ENCODE measurements around the gene PGS1.

PGS1 gene

GRCh38 chr17:78364436-78365281 is 13.8 kb upstream of the PGS1 start:
- peak in 1 of 2 donors; percentile 9 for ATAC-seq

GRCh38 chr17:78365561-78366108 is 12.8 kb upstream of the PGS1 start:
- ATAC-seq = no peak

GRCh38 chr17:78366109-78366848 is 12.2 kb upstream of the PGS1 start:
- no peak for ATAC-seq

- ATAC-seq = no peak
These were observed 11.3 kb upstream of the PGS1 start for GRCh38 chr17:78367193-78367592.

GRCh38 chr17:78368348-78368747 is 10.1 kb upstream of the PGS1 start:
- ATAC-seq = no peak

- ATAC-seq = no peak
These were observed 9.5 kb upstream of the PGS1 start for GRCh38 chr17:78368854-78369495.

GRCh38 chr17:78369791-78370381 is 8.6 kb upstream of the PGS1 start:
- no peak for ATAC-seq

- no peak for ATAC-seq
These were observed 7.4 kb upstream of the PGS1 start for GRCh38 chr17:78371056-78371455.

GRCh38 chr17:78372841-78373240 is 5.6 kb upstream of the PGS1 start:
- ATAC-seq = no peak

- no peak for ATAC-seq
These were observed 4.3 kb upstream of the PGS1 start for GRCh38 chr17:78374189-78374588.

GRCh38 chr17:78374631-78375274 is 3.7 kb upstream of the PGS1 start:
- no peak for ATAC-seq

- ATAC-seq = no peak
These were observed 2.9 kb upstream of the PGS1 start for GRCh38 chr17:78375401-78376151.

- ATAC-seq = no peak
These were observed 2.3 kb upstream of the PGS1 start for GRCh38 chr17:78376161-78376560.

- no peak for ATAC-seq
These were observed 608 bp upstream of the PGS1 start for GRCh38 chr17:78377858-78378224.

GRCh38 chr17:78379131-78379491 is 662 bp downstream of the PGS1 start:
- ATAC-seq = no peak

GRCh38 chr17:78380370-78380769 is 1.9 kb downstream of the PGS1 start:
- ATAC-seq = no peak

- peak; percentile 67 to 71 for ATAC-seq
These were observed 3.3 kb downstream of the PGS1 start for GRCh38 chr17:78381601-78382232.

GRCh38 chr17:78383725-78384471 is 5.4 kb downstream of the PGS1 start:
- ATAC-seq = peak; percentile 18 to 33

GRCh38 chr17:78384479-78385175 is 6.2 kb downstream of the PGS1 start:
- no peak for ATAC-seq

Data from activated CD4-positive, CD25-positive, alpha-beta regulatory T cell treated with anti-CD3 and anti-CD28 coated beads, Interleukin-2, amount 50 U/mL, for 24 hours (primary cell).